ENCODE data around the gene RAB25. TPM values are rescaled to one million over a fixed set of nuclear protein-coding genes. Genes with fewer than 3 reads are reported as not detected.
A peak's percentile ranks its signal among the peaks of the same experiment; 100 is the strongest.
"Not testable (repeated sequence)": the region's sequence is repeated elsewhere in the genome, so short reads cannot be mapped to it uniquely, and the experiment has no call there.

RAB25 gene
- total RNA-seq, 1 donor from 2014 or later, result 3.1 TPM

- peaks cover 5% of the 10 kb centered on the region for H3K36me3 Mint-ChIP-seq (ENCODE audit: low read depth, unreplicated experiment)
- peak overlapping the region; percentile 99 for H3K4me3 Mint-ChIP-seq (ENCODE audit: unreplicated experiment)
- H3K27ac ChIP-seq (ENCODE audit: low read depth, low read length), result peak overlapping the region; percentile 94
- H2AFZ ChIP-seq (ENCODE audit: low read depth, low read length), result no peak overlapping the region
- no peaks in the 10 kb centered on the region for H3K9me3 ChIP-seq (ENCODE audit: insufficient read depth, low read depth, low read length)
- no peaks in the 10 kb centered on the region for H3K27me3 ChIP-seq (ENCODE audit: insufficient read depth, low read length)
- no peaks in the 10 kb centered on the region for H3K9me3 Mint-ChIP-seq (ENCODE audit: unreplicated experiment)
- FAIRE-seq (no peak), DNase-seq (ENCODE audit: low read depth) (no peak)
- peaks cover 32% of the 10 kb centered on the region for H3K4me1 Mint-ChIP-seq (ENCODE audit: low read depth, unreplicated experiment)
- peaks cover 51% of the 10 kb centered on the region for H3K4me1 ChIP-seq (ENCODE audit: insufficient read depth, low read length)
- H3K4me2 ChIP-seq (ENCODE audit: low read length), result peak overlapping the region; percentile 84
- peak overlapping the region; percentile 98 for H3K9ac ChIP-seq (ENCODE audit: low read length)
- peaks cover 5% of the 10 kb centered on the region for H3K36me3 ChIP-seq (ENCODE audit: insufficient read depth, low read length)
- no peak for TF ChIP-seq EZH2 (IDR thresholded peaks at IDR 0.05; ENCODE audit: insufficient read depth, low read length)
- TF ChIP-seq, protein P1, sequence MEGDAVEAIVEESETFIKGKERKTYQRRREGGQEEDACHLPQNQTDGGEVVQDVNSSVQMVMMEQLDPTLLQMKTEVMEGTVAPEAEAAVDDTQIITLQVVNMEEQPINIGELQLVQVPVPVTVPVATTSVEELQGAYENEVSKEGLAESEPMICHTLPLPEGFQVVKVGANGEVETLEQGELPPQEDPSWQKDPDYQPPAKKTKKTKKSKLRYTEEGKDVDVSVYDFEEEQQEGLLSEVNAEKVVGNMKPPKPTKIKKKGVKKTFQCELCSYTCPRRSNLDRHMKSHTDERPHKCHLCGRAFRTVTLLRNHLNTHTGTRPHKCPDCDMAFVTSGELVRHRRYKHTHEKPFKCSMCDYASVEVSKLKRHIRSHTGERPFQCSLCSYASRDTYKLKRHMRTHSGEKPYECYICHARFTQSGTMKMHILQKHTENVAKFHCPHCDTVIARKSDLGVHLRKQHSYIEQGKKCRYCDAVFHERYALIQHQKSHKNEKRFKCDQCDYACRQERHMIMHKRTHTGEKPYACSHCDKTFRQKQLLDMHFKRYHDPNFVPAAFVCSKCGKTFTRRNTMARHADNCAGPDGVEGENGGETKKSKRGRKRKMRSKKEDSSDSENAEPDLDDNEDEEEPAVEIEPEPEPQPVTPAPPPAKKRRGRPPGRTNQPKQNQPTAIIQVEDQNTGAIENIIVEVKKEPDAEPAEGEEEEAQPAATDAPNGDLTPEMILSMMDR (IDR thresholded peaks at IDR 0.05; ENCODE audit: insufficient read depth, low read depth, low read length), result no peak
- H3K27me3 Mint-ChIP-seq (ENCODE audit: low read depth, unreplicated experiment), result no peaks in the 10 kb centered on the region
- peaks cover 54% of the 10 kb centered on the region for H3K79me2 ChIP-seq (ENCODE audit: insufficient read depth, low read length)
- peaks cover 50% of the 10 kb centered on the region for H4K20me1 ChIP-seq (ENCODE audit: insufficient read depth, low read length)
- H3K27ac Mint-ChIP-seq (ENCODE audit: unreplicated experiment), result peak overlapping the region; percentile 94
- peak overlapping the region; percentile 96 for H3K4me3 ChIP-seq (ENCODE audit: insufficient read depth, low read depth, low read length)
Observed at GRCh38 chr1:156114919-156115513, 54.1 kb downstream of the RAB25 start.

DNA sequence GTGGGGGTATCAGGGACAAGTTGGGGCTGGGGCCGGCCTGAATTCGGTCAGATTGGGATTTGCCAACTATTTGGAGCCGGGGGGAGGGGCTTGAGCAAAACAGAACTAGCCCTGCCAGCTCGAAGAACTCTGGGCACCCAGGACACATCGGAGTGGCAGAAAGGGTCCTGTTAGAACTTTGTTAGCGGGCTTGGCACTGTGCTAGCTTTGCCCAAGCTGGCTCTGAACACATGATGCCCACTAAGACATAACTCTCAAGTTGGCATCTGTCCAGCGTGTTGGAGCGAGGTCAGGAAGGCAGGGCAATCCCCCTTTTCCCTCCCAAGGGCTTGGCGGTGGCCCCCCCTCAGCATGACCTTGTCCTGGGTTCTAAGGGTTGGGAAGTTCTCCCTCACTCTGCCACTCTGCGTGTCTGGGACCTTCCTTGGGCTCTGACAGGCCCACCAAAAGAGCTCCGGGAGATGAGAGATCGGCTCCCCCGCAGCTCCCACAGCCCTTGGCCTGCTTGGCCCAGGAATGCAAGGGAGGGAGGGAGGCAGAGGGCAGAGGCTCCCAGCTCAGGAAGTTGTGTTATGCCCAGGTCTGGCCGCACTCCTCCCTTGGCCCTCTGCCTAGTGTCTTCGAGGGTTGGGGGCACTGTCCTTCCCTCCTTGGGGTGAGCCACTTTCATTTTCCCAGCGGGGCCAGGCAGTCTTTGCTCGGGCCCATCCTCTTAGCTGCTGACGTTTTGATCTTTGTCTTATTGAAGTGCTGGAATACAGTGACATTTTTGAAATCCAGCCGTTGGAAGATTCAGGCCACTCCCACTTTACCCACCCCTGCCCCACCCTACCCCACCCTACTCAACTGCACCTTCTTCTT is 54.8 kb downstream of the RAB25 start:
- no peak for FAIRE-seq
- peak overlapping the region; percentile 94 for H3K27ac Mint-ChIP-seq (ENCODE audit: unreplicated experiment)
- no peaks in the 10 kb centered on the region for H3K9me3 Mint-ChIP-seq (ENCODE audit: unreplicated experiment)
- Histone ChIP-seq H3K79me2 (ENCODE audit: insufficient read depth, low read length) (peaks cover 62% of the 10 kb centered on the region), H3K4me3 (ENCODE audit: insufficient read depth, low read depth, low read length) (peak overlapping the region; percentile 96), H3K4me2 (ENCODE audit: low read length) (peak overlapping the region; percentile 84), H3K27ac (ENCODE audit: low read depth, low read length) (peak overlapping the region; percentile 94), H4K20me1 (ENCODE audit: insufficient read depth, low read length) (peaks cover 58% of the 10 kb centered on the region), H3K27me3 (ENCODE audit: insufficient read depth, low read length) (no peaks in the 10 kb centered on the region), H3K9me3 (ENCODE audit: insufficient read depth, low read depth, low read length) (no peaks in the 10 kb centered on the region), H3K9ac (ENCODE audit: low read length) (peak overlapping the region; percentile 98), H3K36me3 (ENCODE audit: insufficient read depth, low read length) (peaks cover 12% of the 10 kb centered on the region), H2AFZ (ENCODE audit: low read depth, low read length) (no peak overlapping the region), H3K4me1 (ENCODE audit: insufficient read depth, low read length) (peaks cover 58% of the 10 kb centered on the region)
- no peak for DNase-seq (ENCODE audit: low read depth)
- no peaks in the 10 kb centered on the region for H3K27me3 Mint-ChIP-seq (ENCODE audit: low read depth, unreplicated experiment)
- TF ChIP-seq, protein P1 (IDR thresholded peaks at IDR 0.05; ENCODE audit: insufficient read depth, low read depth, low read length), result no peak
- TF ChIP-seq EZH2 (IDR thresholded peaks at IDR 0.05; ENCODE audit: insufficient read depth, low read length), result no peak
- H3K4me1 Mint-ChIP-seq (ENCODE audit: low read depth, unreplicated experiment), result peaks cover 39% of the 10 kb centered on the region
- H3K4me3 Mint-ChIP-seq (ENCODE audit: unreplicated experiment), result peak overlapping the region; percentile 99
- peaks cover 7% of the 10 kb centered on the region for H3K36me3 Mint-ChIP-seq (ENCODE audit: low read depth, unreplicated experiment)

DNA sequence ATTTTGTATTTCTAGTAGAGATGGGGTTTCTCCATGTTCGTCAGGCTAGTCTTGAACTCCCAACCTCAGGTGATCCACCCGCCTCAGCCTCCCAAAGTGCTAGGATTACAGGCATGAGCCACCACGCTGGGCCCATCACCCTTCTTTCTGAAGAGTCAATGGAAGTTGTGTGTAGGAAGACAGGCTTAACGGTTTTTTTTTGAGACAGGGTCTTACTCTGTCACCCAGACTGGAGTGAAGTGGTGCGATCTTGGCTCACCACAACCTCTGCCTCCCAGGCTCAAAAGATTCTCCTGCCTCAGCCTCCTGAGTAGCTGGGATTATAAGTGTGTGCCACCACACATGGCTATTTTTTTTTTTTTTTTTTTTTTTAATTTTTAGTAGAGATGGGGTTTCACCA is 55.8 kb downstream of the RAB25 start:
- not testable (repeated sequence) for H3K27me3 ChIP-seq (ENCODE audit: insufficient read depth, low read length); H3K9me3 Mint-ChIP-seq (ENCODE audit: unreplicated experiment); H3K36me3 Mint-ChIP-seq (ENCODE audit: low read depth, unreplicated experiment); H3K9me3 ChIP-seq (ENCODE audit: insufficient read depth, low read depth, low read length); H3K27me3 Mint-ChIP-seq (ENCODE audit: low read depth, unreplicated experiment); FAIRE-seq; DNase-seq (ENCODE audit: low read depth); H2AFZ ChIP-seq (ENCODE audit: low read depth, low read length)
- H3K4me2 ChIP-seq (ENCODE audit: low read length), result peak overlapping the region; percentile 84
- H3K4me1 ChIP-seq (ENCODE audit: insufficient read depth, low read length), result peaks cover 63% of the 10 kb centered on the region
- peak overlapping the region; percentile 94 for H3K27ac ChIP-seq (ENCODE audit: low read depth, low read length)
- peak overlapping the region; percentile 98 for H3K9ac ChIP-seq (ENCODE audit: low read length)
- peaks cover 14% of the 10 kb centered on the region for H3K36me3 ChIP-seq (ENCODE audit: insufficient read depth, low read length)
- H3K79me2 ChIP-seq (ENCODE audit: insufficient read depth, low read length), result peaks cover 71% of the 10 kb centered on the region
- peaks cover 67% of the 10 kb centered on the region for H4K20me1 ChIP-seq (ENCODE audit: insufficient read depth, low read length)
- H3K4me1 Mint-ChIP-seq (ENCODE audit: low read depth, unreplicated experiment), result peaks cover 47% of the 10 kb centered on the region
- H3K4me3 ChIP-seq (ENCODE audit: insufficient read depth, low read depth, low read length), result peak overlapping the region; percentile 96
- H3K27ac Mint-ChIP-seq (ENCODE audit: unreplicated experiment), result peak overlapping the region; percentile 94
- peak overlapping the region; percentile 99 for H3K4me3 Mint-ChIP-seq (ENCODE audit: unreplicated experiment)

Measured in astrocyte (in vitro differentiated cells and primary cell).